KMS-11 (cell line): ENCODE results near the gene TRAK2.

Experiments
- H2AFZ ChIP-seq: fragments of 200-600 bp; sonication (generic); 2 replicates; pipeline ENCODE4 v1.6.1; 2016; ENCODE audit warnings: antibody characterized with exemption, mixed run types, low read depth
- H3K27ac ChIP-seq: fragments of 200-600 bp; sonication (generic); 2 replicates; pipeline ENCODE4 v1.6.1; 2016; ENCODE audit warnings: mild to moderate bottlenecking, mixed run types
- H3K27me3 ChIP-seq: fragments of 200-600 bp; sonication (generic); 2 replicates; pipeline ENCODE4 v1.6.1; 2017; ENCODE audit warnings: mild to moderate bottlenecking, low read depth, mixed run types, moderate library complexity; ENCODE audit not compliant: insufficient read depth
- H3K36me3 ChIP-seq: fragments of 200-600 bp; sonication (generic); 2 replicates; pipeline ENCODE4 v1.6.1; 2017; ENCODE audit warnings: mild to moderate bottlenecking, mixed run types; ENCODE audit not compliant: insufficient read depth
- H3K4me1 ChIP-seq: fragments of 200-600 bp; sonication (generic); 2 replicates; pipeline ENCODE4 v1.6.1; 2016; ENCODE audit warnings: mild to moderate bottlenecking, low read depth, mixed run types; ENCODE audit not compliant: poor library complexity, severe bottlenecking
- H3K4me2 ChIP-seq: fragments of 200-600 bp; sonication (generic); 2 replicates; pipeline ENCODE4 v1.7.0; 2016; ENCODE audit warnings: mild to moderate bottlenecking, mixed run types
- H3K4me3 ChIP-seq: fragments of 200-600 bp; sonication (generic); IDR thresholded peaks from 2 replicates; pipeline ENCODE4 v1.6.1; 2017; ENCODE audit warnings: low read depth, low read length, mixed read lengths; ENCODE audit not compliant: insufficient read depth
- H3K79me2 ChIP-seq: fragments of 200-600 bp; sonication (generic); 2 replicates; pipeline ENCODE4 v1.6.1; 2016; ENCODE audit warnings: low read depth, mixed run types; ENCODE audit not compliant: insufficient read depth
- H3K9ac ChIP-seq: fragments of 200-600 bp; sonication (generic); 2 replicates; pipeline ENCODE4 v1.6.1; 2016; ENCODE audit warnings: mild to moderate bottlenecking, mixed run types
- H4K20me1 ChIP-seq: fragments of 200-600 bp; sonication (generic); 2 replicates; pipeline ENCODE4 v1.6.1; 2016; ENCODE audit warnings: mild to moderate bottlenecking, mixed run types; ENCODE audit not compliant: insufficient read depth
- CTCF ChIP-seq: fragments of 200-600 bp; sonication (generic); conservative IDR thresholded peaks from 2 replicates; pipeline ENCODE4 v1.6.1; 2017; ENCODE audit warnings: low read depth, mild to moderate bottlenecking, antibody characterized with exemption, low read length, moderate library complexity, mixed read lengths

TRAK2 gene

DNA sequence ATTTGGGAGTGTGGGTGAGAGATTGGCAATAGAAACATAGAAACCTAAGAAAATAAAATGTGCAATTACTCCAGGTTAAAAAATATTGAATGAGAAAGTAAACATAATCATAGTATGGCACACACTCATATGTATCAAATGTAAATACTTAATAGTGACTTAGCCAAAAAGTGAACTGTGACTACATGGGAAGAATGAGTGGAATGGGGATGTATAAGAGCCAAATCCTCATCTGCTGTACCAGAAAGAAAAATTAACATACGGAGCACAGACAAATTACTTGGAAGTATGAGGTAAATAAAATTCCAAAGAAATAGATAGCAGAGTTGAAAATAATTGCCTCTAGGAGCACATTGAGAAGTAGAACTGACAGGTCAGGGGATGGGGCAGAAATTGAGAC is 98.1 kb downstream of the TRAK2 start:
- no peak overlapping the region for H3K4me2 ChIP-seq
- H3K27ac ChIP-seq, result no peak overlapping the region
- no peaks in the 10 kb centered on the region for H3K27me3 ChIP-seq
- no peaks in the 10 kb centered on the region for H4K20me1 ChIP-seq
- no peak for TF ChIP-seq CTCF
- no peaks in the 10 kb centered on the region for H3K79me2 ChIP-seq
- no peak overlapping the region for H3K9ac ChIP-seq
- H2AFZ ChIP-seq, result no peak overlapping the region
- H3K4me1 ChIP-seq, result no peaks in the 10 kb centered on the region
- no peaks in the 10 kb centered on the region for H3K36me3 ChIP-seq
- H3K4me3 ChIP-seq, result no peak overlapping the region

- Histone ChIP-seq H3K4me2 (no peak overlapping the region), H3K9ac (no peak overlapping the region), H3K4me3 (no peak overlapping the region), H3K79me2 (no peaks in the 10 kb centered on the region), H3K4me1 (peaks cover under 1% of the 10 kb centered on the region), H3K36me3 (no peaks in the 10 kb centered on the region), H2AFZ (no peak overlapping the region), H3K27me3 (no peaks in the 10 kb centered on the region), H4K20me1 (no peaks in the 10 kb centered on the region), H3K27ac (no peak overlapping the region)
- no peak for TF ChIP-seq CTCF
These were observed 100.4 kb downstream of the TRAK2 start for GRCh38 chr2:201350879-201351278.

DNA sequence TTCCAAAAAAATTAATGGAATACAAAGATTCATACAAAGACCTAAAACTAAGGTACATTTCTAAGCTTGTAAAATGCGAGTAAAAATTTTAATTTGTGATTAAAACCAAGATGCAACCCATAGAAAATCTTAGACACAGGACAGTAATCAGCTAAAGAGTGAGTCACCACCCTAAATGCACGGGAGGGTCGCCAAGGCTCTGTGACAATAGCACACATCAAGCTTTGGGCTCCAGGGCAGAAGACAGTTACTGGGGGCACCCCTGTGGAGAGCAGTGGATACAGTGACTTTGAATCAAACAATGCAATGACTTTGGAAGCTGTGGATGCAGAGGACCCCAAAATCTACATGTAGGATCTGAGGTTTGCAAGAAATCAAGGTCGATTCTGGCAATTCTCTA is 101.7 kb downstream of the TRAK2 start:
- Histone ChIP-seq H3K4me1 (peaks cover 13% of the 10 kb centered on the region), H3K36me3 (no peaks in the 10 kb centered on the region), H3K9ac (no peak overlapping the region), H3K27ac (no peak overlapping the region), H4K20me1 (no peaks in the 10 kb centered on the region), H2AFZ (no peak overlapping the region), H3K27me3 (no peaks in the 10 kb centered on the region), H3K79me2 (no peaks in the 10 kb centered on the region), H3K4me2 (no peak overlapping the region), H3K4me3 (no peak overlapping the region)
- no peak for TF ChIP-seq CTCF

DNA sequence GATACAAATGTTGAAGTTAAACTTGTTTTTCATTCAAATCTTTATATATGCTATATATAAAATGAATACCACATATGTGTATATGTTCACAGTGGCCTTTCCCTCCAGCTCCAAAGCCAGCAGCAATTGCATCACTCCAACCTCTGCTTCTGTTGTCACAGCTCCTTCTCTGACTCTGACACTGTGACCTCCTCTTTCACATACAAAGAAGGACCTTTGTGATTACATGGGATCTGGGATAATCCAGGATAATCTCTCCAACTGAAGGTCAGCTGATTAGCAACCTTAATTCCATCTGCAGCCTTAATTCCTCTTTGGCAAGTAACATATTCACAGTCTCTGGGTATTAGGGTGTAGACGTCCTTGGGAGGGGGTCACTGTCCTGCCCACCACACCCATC is 102.5 kb downstream of the TRAK2 start:
- Histone ChIP-seq H3K4me1 (peaks cover 21% of the 10 kb centered on the region), H3K9ac (no peak overlapping the region), H3K4me2 (no peak overlapping the region), H3K36me3 (no peaks in the 10 kb centered on the region), H3K4me3 (no peak overlapping the region), H3K79me2 (no peaks in the 10 kb centered on the region), H4K20me1 (no peaks in the 10 kb centered on the region), H2AFZ (no peak overlapping the region), H3K27ac (no peak overlapping the region), H3K27me3 (no peaks in the 10 kb centered on the region)
- no peak for TF ChIP-seq CTCF

- Histone ChIP-seq H3K36me3 (no peaks in the 10 kb centered on the region), H3K27me3 (no peaks in the 10 kb centered on the region), H3K4me2 (no peak overlapping the region), H4K20me1 (no peaks in the 10 kb centered on the region), H3K27ac (no peak overlapping the region), H3K9ac (no peak overlapping the region), H3K4me1 (peaks cover 38% of the 10 kb centered on the region), H2AFZ (no peak overlapping the region), H3K4me3 (no peak overlapping the region), H3K79me2 (no peaks in the 10 kb centered on the region)
- TF ChIP-seq CTCF, result no peak
These were observed 104.1 kb downstream of the TRAK2 start for GRCh38 chr2:201347138-201347537.
